ENCODE measurements around the gene NRG3.

Gene NRG3

DNA sequence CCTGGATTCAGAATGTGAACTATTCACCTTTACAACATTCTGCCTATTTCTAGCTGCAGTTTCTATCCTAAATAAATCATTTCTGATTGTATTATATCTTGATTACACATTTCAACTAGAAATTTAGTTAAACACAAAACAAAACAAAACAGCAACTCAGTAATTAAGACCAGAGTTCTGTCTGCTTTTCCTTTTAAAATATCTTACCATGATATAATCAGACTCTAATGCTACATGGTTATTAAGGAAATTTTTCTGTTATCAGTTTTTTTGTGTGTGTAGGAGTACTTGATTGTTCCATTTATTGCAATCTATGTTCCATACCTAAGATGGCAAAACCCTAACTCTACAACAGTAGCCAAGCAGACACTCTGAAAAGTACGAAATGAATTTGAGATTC is 663.3 kb downstream of the NRG3 start:
- no peaks in the 10 kb centered on the region for H3K36me3 ChIP-seq
- H3K4me1 ChIP-seq = peaks cover 28% of the 10 kb centered on the region
- TF ChIP-seq, protein P1, sequence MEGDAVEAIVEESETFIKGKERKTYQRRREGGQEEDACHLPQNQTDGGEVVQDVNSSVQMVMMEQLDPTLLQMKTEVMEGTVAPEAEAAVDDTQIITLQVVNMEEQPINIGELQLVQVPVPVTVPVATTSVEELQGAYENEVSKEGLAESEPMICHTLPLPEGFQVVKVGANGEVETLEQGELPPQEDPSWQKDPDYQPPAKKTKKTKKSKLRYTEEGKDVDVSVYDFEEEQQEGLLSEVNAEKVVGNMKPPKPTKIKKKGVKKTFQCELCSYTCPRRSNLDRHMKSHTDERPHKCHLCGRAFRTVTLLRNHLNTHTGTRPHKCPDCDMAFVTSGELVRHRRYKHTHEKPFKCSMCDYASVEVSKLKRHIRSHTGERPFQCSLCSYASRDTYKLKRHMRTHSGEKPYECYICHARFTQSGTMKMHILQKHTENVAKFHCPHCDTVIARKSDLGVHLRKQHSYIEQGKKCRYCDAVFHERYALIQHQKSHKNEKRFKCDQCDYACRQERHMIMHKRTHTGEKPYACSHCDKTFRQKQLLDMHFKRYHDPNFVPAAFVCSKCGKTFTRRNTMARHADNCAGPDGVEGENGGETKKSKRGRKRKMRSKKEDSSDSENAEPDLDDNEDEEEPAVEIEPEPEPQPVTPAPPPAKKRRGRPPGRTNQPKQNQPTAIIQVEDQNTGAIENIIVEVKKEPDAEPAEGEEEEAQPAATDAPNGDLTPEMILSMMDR (IDR thresholded peaks at IDR 0.05; ENCODE audit: low read depth, low read length) = no peak
- H3K4me3 ChIP-seq (ENCODE audit: low read depth, low read length) = no peak overlapping the region
- no peaks in the 10 kb centered on the region for H3K27me3 ChIP-seq
- no peak for DNase-seq
- no peaks in the 10 kb centered on the region for H3K9me3 ChIP-seq

DNA sequence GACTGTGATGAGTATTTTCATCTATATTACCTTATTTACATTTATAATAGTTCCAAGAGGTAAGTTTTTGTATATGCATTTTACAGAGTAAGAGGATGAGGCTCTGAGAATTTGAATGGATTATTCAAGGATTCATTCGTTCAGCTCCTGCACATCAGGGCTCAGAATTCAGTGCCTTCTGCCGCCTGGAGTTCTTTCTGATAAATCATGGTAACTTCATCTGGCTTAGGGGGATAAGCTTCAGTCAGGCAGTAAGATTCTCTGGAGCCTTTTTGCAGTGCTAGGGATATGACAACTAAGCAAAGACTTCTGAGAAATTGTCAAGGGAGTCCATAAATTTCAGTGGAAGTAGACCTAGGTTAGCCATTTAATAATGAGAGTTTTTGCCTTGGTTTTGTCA is 668.6 kb downstream of the NRG3 start:
- Histone ChIP-seq H3K36me3 (no peaks in the 10 kb centered on the region), H3K4me3 (ENCODE audit: low read depth, low read length) (no peak overlapping the region), H3K4me1 (peaks cover 20% of the 10 kb centered on the region), H3K9me3 (no peaks in the 10 kb centered on the region), H3K27me3 (no peaks in the 10 kb centered on the region)
- TF ChIP-seq, protein P1 (IDR thresholded peaks at IDR 0.05; ENCODE audit: low read depth, low read length) = no peak
- DNase-seq = no peak

DNA sequence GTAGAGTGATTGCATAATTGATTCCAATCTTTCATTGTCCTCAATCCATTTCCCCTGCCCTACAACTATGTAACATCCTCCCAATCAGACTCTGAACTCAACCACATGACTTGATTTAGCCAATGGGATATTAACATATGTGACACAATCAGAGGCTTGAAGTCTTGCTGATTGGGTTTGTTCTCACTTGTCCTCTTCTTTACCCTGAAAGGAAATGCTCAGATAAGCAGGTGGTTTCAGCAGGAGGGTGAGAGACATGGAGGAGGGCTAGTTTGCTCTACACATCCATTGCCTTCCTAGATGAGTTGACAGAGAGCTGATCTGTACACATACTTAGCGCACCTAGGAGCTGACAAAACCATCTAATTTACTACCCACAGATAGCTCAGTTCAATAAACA is 669.4 kb downstream of the NRG3 start:
- TF ChIP-seq, protein P1 (IDR thresholded peaks at IDR 0.05; ENCODE audit: low read depth, low read length) = no peak
- Histone ChIP-seq H3K4me1 (peaks cover 18% of the 10 kb centered on the region), H3K27me3 (no peaks in the 10 kb centered on the region), H3K9me3 (no peaks in the 10 kb centered on the region), H3K36me3 (no peaks in the 10 kb centered on the region), H3K4me3 (ENCODE audit: low read depth, low read length) (no peak overlapping the region)
- no peak for DNase-seq

DNA sequence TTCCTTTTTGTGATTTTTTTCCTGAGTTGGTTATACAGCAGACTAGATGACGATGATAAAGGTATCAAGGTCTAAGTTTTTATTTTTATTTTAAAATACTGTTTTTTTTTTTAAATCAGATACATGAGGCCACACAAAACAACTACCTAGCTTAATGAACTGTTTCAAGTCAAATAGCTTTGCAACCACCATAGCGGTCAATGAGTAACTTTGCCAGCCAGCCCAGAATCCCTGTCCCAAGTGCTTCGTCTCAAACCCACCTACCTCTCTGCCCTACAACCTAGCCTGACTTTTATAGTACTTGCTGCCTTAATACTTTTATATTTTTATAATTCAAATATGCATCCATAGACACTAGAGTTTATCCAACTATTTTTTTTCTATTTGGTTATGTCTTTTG is 676.5 kb downstream of the NRG3 start:
- H3K27me3 ChIP-seq = no peaks in the 10 kb centered on the region
- no peak for DNase-seq
- TF ChIP-seq, protein P1 (IDR thresholded peaks at IDR 0.05; ENCODE audit: low read depth, low read length) = no peak
- H3K4me1 ChIP-seq = peaks cover 9% of the 10 kb centered on the region
- H3K36me3 ChIP-seq = no peaks in the 10 kb centered on the region
- no peaks in the 10 kb centered on the region for H3K9me3 ChIP-seq
- H3K4me3 ChIP-seq (ENCODE audit: low read depth, low read length) = no peak overlapping the region

DNA sequence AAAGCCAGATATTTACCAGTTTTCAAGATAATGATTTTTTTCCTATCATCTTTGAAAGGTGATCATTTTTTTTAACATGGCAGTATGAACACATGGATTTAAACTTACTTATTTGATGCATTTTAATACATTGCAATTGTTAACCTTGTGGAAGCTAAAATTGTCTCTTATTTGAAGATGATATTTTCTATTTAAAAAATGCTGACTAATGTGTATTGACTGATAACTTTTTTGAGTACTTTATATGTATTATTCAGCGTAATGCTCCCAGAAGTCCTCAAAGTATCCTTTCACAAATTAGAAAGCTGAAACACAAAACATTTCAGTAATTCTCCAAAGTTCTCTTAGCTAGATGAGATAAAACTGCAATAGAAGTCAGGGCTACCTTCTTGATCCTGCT is 677.3 kb downstream of the NRG3 start:
- Histone ChIP-seq H3K4me1 (peaks cover 9% of the 10 kb centered on the region), H3K9me3 (0 out of 2 replicates have a peak, but pooled peaks cover 2% of the 10 kb centered on the region), H3K4me3 (ENCODE audit: low read depth, low read length) (no peak overlapping the region), H3K27me3 (no peaks in the 10 kb centered on the region), H3K36me3 (no peaks in the 10 kb centered on the region)
- no peak for DNase-seq
- TF ChIP-seq, protein P1 (IDR thresholded peaks at IDR 0.05; ENCODE audit: low read depth, low read length) = no peak

DNA sequence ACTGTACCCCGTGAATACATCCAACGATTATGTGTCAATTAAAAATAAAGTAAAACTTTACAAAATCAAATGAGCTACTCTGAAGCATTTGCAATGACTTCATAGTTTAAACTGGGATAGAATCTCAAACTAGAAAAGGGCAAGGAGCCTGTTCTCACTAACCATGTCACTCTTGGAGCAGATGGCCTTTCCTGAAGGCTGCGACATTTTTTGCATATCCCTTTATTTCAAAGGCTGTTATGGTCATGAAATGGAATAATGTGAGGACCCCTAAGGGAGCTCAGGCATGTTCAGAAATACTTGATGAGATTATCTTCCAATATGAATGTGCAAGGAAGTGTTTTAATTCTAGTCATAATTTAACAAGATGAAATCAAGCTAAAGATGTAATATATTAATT is 679.4 kb downstream of the NRG3 start:
- 0 out of 2 replicates have a peak, but pooled peaks cover 2% of the 10 kb centered on the region for H3K9me3 ChIP-seq
- DNase-seq = no peak
- TF ChIP-seq, protein P1 (IDR thresholded peaks at IDR 0.05; ENCODE audit: low read depth, low read length) = no peak

More for the DNA sequence above, 679.4 kb downstream of the NRG3 start:
- H3K4me3 ChIP-seq (ENCODE audit: low read depth, low read length) = no peak overlapping the region
- no peaks in the 10 kb centered on the region for H3K36me3 ChIP-seq
- H3K27me3 ChIP-seq = no peaks in the 10 kb centered on the region
- peaks cover 3% of the 10 kb centered on the region; the same call in 1 of the 2 replicates for H3K4me1 ChIP-seq

All from BE2C (cell line).